HG02798 (cell line): ENCODE data around the gene SAMD14.

Experiments
- ATAC-seq: cut with Tn5 transposase; IDR thresholded peaks from one replicate; pipeline ENCODE4 v1.9.1; 2021; ENCODE audit warnings: mild to moderate bottlenecking; ENCODE audit not compliant: unreplicated experiment, poor library complexity

Gene SAMD14

DNA sequence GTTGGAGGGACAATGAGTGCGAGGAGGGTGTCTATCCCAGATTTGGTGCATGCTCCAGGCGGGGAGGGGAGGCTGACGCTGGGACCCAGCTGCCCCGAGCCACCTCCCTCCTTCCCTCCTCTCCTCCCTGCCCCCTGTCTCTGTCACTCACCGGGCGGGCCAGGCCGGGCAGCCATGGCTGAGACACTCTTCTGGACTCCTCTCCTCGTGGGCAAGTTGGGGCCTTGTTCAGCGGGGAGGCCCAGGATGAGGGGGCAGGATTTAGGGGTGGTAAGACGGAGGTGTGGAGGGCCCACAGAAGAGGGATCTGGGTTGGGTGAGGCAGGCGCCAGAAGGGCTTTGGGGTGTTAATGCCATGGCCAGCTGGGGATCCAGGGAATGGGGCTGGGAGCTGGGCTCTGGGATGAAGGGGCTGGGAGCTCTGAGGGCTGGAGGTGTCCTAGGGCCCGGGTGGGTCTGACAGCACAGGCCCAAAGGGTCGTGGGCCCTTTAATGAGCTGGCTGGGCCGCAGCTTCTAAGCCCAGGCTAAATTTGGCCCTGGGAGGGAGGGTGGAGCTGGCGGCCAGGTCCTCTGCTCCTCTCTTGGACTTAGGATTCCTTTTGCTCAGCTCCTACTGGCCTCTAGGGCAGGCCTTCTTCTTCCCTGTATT is 36.0 kb upstream of the SAMD14 start, which contains the start of gene SGCA:
Gene SGCA (plus strand): TSS at position 139 of the 651 bp plus-strand sequence. CDS start 36 bp downstream, at position 175.
- ATAC-seq: no peak

DNA sequence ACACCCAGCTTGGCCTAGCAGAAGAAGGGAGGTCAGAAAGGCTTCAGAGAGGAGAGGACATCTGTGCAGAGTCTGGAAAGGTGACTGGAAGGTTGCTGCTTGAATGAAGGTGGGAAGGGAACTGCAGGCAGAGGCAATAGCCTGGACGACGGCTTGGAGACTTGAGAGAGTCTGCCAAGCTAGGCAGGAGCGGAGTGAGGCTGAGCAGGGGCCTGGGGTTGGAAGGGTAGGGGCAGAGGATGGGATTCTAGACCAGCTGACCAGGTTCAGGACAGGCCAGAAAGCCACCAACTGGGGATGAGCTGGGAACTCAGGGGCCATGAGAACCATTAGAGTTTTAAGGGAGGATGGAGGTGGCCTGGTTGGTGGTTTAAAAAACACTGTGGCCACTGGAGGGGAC is 35.5 kb upstream of the SAMD14 start:
- no peak for ATAC-seq

DNA sequence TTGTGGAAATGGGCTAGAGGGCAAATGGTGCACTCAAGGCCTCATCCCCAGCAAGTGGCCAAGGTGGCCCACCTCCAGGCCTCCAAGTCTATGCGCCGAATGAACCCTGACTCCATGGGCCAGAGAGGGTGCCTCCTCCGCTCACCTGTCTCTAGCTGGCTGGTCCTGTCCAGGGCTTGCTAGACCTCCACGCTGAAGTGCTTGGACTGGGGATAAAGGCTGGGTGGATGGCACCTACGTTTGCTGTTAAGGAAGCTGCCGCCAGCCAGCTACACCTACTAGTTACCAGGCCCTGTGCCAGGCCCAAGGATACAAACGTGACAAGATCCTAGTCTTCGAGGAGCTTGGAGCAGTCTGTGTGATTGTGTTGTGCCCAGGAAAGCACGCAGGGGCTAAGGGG is 35.1 kb upstream of the SAMD14 start:
- ATAC-seq: no peak

DNA sequence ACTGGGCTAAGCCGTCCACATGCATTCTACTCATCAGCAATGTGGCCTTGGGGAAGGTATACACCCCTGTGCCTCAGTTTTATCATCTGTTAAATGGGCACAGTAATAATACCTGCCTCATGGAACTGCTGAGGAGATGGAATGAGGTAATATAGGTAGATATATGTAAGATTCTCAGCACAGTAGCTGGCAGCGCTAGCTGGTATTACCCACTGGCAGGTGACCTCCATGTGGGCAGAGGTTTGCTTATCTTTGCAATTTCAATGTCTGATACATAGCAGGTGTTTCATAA is 34.7 kb upstream of the SAMD14 start:
- no peak for ATAC-seq

DNA sequence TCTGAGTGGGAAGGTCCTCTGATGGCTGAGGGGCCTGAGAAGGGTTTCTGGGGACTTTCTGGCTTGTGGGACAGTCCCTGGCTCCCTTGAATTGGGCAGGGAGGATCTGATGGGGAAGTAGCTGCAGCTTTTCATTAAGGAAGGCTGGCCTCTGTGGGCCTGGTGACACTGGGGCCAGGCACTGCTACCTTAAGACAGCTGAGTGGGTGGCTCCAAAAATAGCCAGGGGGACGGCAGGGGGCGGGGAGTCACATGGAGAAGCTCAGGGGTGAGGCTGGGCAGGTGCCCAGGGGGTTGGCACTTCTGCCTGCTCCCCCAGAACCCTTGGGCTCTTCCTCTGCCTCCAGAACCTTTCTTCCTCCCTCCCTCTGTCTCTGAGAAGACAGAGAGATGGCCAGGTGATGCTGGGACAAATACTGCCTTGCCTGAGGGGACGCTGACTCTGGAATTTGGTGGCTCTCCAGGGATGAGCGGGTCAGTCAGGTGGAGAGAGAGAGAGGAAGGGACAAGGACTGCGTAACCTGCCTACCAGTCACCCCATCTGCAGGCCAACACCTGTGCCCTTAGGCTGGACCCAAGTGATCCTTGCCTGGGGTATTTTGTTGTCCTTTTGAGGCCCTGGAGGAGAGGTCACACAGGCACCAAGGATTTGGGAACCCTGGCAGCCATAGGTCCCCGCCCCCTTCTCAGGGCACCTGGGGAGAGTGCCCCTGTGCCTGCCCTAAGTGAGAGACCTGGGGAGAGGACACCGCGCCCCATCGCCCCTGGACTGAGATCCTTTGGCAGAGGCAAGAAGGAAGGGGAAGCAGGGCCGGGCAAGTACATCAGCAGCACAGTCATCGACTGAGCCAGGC is 34.1 kb upstream of the SAMD14 start:
- no peak for ATAC-seq

DNA sequence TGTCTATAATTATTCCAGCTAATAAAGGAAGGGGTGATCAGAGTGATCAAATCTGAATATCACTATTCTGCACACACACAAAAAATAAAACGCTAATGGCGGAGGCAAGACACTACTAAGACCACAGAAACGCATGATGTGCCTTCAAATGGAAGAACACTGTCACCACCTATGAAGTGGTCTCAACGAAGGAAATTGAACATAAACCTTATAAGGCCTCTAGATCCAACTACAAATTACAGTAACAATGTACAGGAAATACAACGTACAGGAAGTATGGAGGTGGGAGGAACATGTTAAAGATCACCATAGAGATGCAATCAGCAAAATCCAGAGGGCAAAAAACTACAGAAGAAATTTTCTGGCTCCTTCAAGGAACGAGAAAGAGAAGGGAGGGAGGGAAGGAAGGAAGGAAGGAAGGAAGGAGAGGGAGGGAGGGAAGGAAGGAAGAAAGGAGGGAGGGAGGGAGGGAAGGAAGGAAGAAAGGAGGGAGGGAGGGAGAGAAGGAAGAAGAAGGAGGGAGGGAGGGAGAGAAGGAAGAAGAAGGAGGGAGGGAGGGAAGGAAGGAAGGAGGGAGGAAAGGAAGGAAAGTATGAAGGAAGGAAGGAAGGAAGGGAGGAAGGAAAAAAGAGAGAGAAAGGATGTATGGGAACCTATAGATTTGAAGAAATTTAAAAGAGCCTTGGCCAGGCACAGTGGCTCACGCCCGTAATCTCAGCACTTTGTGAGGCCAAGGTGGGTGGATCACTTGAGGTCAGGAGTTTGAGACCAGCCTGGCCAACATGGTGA is 32.7 kb upstream of the SAMD14 start:
- ATAC-seq: no peak

DNA sequence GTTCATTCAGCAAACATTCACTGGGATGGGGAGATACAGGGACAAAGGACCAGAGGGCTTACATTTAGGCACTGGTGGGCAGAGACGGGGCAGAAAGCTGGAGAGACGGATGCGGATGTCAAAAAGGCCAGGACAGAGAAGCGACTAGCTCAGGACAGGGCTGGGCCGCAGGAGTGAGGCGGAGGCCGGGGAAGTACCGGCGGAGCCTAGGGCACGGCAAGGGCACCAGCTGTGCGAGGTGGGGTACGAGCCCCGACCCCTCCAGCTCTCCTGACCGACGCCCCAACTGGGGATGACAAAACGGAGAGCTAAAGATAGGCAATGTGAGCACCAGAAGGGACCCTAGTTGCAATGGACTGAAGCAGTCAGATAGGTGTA is 31.9 kb upstream of the SAMD14 start:
- no peak for ATAC-seq

DNA sequence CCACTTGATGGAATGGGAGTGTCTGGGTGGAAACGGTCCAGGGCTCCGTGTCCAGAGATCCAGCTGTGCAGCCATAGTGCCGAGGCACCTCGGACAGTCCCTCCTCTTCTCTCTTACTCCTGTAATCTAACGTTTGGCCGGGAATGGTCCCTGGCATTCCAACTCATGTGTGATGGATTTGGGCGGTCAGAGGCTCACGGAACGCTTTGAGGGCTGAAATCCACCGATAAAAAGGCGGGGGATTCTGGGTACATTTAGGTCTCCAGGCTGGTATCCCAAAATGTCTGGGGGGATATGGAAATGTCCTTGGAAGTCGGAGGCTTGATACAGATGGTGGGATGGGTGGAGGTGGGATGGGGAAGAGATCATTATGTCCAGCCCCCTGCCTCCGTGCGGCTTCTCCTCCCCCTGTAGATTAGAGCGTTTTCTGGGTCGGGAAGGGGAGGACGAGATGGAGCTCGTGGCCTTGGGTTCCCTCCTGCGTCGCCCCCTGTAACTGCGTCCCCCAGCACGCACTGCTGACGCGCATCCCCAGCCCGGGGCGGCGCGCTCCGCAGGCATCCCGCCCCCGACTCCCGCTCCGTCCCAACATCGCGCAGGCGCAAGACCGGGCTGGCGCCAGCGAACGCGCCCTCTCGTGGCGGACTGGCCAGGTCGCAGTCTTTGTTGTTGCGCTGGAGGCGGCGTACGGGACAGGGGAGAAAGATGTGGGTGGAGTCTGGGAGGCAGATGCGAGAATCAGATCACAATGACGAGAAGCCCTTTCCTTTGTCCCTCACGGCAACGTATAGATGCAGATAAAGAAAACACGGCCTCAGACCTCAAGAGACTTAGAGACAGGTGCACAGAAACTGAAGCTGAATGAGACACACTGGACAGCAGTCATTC is 31.3 kb upstream of the SAMD14 start:
- ATAC-seq: peak; percentile 94

DNA sequence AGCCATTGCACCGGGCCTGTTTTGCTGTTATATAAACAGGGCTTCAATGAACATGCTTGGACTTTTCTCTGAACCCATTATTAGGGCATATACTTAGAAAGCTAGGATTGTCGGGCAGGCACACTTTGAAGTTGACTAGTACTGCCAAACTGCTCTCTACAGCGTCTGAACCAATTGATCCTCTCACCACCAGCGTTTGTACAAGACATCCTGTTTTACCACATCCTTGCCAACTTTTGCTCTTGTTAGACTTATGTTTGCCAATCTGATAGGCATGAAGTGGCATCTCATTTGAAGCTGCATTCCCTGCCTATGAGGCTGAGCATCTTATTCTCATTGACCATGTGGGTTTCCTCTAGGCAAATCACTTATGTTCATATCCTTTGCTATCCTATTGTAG is 27.9 kb upstream of the SAMD14 start:
- no peak for ATAC-seq

DNA sequence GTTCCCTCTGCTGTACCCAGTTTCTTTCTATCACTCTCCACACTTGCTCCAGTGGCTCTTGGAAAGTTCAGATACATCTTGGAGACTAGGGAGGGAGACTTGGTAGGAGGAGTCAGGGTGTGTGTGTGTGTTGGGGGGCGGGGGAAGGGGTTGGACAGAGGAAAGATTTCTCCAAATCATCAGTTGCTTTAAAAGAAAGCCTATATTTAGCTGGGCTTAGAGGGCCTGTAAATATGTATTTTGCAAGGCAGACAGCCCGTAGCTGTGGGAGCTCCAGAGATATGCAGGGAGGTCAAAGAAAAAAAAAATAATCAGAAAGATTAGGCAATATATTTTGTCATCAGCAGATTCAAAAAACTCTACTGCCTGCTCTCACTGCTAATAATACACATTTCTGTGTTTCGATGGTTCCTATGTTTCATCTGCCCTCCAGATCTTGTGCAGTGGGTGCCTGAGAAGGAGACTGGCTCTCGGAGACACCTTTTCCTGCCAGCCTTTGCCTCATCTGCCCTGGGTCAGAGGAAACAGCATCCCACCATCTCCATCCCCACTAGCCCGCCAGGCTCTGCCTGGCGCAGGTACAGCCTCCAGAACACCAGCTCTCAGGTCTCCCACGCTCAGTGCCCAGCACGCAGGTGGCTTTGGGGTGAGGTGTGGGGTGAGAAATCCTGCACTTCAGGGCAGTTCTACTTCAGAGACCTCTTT is 25.3 kb upstream of the SAMD14 start:
- no peak for ATAC-seq

DNA sequence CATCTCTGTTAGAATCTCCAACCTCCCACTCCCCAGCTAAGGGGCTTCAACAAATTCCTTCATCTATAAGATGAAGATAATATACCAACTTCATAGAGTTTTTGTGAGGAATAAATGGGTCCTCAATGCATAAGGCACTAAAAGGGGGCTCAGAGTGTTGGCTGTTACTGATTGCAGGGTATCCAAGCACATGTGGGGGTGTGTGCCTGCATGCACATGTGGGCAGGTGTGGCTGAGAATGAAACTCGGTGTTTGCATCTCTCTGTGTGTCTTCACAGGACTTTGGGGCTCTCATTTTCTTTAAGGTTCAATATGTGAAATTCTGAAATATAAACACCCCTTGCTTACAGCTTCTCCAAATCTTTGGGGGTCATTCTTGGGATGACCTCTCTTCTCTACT is 24.6 kb upstream of the SAMD14 start:
- ATAC-seq: peak; percentile 40

DNA sequence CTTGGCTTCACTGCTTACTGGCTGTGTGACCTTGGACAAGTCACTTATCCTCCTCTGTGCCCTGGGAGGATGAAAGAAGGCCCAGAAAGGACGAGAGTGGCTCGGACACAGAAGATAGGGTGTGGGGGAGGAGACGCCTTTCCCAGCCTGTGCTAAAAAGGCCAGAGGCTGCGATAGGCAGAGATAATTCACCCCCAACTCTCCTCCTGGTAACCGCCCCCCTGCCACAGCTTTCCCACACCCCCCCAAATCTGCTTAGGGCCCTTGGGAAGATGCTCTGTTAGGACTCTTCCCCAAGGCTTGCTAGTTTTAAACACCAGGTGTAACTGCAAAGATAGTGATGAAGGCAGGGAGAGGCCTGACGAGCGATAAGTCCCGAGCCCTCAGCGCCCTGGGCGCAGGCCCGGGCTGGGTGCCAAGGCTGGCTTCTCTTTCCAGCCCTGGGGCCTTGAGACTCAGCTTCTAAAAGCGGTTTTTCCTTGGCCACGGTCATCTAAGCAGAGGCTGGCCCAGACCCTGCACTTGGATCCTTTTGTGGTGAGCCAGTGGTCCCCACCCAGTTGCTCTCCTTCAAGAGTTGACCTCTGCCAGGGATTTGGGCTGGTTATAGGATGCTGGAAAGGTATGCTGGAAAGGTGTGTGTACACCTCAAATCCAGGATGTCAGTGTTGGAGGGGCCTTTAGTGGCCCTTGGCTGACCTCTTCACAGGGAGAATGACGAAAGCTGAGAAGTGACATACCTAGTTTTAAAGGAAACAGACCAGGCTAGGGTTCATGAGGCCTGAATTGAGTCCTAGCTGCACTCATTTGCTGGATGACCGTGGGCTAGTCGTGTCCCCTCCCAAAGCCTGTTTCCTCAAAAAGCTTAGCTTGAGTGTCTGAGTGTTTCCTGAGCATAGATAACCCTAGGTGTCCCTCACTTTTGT is 24.0 kb upstream of the SAMD14 start:
- no peak for ATAC-seq

DNA sequence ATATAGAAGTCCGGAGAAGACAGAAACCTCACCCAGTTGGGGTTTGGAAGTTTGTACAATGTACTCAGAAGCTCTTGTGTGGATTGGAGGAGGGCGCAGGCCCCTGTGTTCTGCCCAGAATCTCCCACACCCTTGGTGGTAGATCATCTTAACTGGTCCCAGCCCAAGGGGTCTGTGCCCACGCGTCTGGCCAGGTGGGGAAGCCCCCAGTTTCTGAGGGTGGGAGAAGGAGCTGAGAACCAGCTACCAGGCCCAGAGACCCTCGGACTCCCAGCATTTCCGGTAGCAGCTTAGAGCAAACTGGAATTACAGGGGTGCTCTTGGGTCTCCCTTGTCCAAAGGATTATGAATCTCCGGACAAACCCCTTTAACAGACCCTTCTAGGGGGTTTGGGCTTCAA is 22.8 kb upstream of the SAMD14 start:
- ATAC-seq: no peak

DNA sequence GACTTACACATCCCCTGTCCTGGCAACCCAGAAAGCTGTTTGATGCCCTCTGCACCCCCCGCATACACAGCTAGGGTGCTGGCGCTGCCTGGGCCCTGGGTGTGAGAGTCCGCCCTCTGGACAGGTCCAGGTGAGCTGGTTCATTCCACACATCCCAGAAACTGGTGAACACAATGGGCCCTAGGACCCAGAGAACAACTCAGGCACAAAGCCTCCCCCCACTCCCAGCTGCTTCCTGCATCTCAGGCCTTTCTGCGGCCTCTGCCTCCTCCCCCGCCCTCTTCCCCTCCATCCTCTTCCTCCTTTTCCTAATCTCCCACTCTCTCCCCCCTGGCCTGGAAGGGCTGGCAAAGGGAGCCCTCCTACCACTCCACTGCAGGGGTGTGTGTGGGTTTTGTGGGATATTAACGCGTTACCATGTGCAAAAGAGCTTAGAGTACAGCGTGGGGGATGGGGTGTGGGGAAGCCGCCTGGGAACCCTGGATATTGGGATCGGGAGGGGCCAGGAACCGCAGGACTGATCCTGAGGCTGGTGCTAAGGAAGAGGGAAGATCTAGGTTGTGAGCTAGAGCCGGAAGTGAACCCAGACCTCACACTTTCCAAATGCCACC is 22.1 kb upstream of the SAMD14 start:
- peak; percentile 31 for ATAC-seq

DNA sequence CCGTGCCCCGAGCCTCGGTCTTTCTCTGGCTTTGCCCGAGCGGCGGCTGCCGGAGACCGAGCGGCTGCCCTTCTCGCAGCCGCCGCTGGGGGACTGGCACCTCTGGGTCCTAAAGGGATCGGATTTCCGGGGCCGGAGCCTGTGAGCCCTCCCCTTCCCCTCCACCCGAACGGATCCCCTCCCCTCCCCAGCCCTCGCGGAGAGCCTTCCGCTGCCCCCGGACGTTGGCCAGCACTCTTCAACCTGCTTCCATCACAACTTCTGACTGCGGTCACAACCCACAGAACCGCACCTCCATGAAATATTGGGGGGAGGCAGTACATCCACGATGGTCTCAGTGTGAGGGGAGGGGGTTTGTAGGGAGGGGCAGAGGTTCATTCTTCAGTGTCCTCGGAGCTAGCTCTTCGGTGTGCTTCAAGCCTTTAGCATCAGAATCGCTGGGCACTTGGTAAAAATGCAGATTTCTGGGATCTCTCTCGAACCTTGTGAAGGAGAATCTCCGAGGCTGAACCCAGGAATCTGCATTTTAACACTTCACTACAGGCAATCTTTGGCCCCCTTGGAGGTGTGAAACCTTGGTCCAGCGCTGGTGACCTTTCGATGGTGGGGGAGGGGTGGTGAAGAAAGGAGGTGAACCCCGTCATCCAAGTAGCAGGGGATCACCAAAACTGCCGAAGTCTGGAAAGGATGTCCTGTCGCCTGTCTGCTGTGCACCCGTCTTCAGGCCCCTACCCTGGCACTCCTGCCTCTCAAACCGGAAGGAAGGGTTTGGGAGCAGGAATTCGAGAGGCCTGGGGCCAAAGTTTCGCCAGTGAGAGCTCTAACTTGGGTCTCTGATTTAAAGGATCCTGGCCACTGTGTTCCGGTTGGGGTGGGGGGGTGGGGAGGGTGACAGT is 21.3 kb upstream of the SAMD14 start:
- ATAC-seq: peak; percentile 54

DNA sequence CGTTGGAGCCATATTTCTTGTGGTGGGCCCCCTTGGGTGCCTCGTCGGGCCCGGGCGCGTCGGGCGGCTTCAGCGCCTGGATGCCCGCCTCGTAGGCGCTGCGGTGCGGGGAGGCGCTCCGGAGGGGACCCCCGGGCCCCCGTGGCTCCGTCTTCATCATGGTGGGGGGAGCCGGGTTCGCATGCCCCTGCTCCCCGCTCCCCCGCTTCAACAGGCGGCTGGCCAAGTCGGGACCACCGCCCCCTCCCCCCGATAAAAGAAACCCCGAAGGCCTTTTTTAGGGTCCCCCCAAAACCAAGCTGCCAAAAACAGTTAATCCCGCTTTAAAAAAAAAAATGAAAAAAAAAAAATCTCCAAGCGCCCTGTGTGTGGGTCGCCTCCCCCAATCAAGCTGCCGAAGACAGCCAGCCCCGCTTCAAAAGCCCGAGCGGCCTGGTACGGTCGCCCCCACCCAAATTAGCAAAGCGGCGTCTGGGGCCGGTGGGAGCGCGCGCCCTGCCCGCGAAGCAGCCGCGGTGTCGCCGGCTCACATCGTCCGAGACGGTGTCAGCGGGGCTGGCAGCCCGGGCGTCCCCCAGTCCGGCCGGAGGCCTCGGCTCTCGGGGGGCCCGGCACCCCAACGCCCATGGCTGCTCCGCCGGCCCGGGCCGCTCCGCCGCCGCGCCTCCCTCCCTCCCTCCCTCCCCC is 20.5 kb upstream of the SAMD14 start, which contains the start of gene PPP1R9B:
Gene PPP1R9B (minus strand): TSS at position 324 of the 687 bp plus-strand sequence. CDS start 164 bp downstream, at position 160.
- no peak for ATAC-seq
